NCI-H1048 (cell line): Measurements from ENCODE around the gene OGFR.
"Not testable (repeated sequence)": the region's sequence is repeated elsewhere in the genome, so short reads cannot be mapped to it uniquely, and the experiment has no call there.

Experiments used
- DNase-seq: peaks from one replicate; lab custom pipeline; 2025; lab: John Stamatoyannopoulos, UW

Gene OGFR

GRCh38 chr20:62839816-62840215 lies 35.2 kb downstream of the OGFR start:
- DNase-seq, result no peak

GRCh38 chr20:62840244-62841197 lies 35.9 kb downstream of the OGFR start:
- no peak for DNase-seq

GRCh38 chr20:62841705-62842212 lies 37.1 kb downstream of the OGFR start:
- no peak for DNase-seq

- no peak for DNase-seq
Observed at GRCh38 chr20:62843656-62844055, 39.0 kb downstream of the OGFR start.

- DNase-seq, result no peak
Observed at GRCh38 chr20:62844182-62844581, 39.5 kb downstream of the OGFR start.

GRCh38 chr20:62845416-62846160 lies 41.0 kb downstream of the OGFR start:
- no peak for DNase-seq

GRCh38 chr20:62846166-62846890 lies 41.7 kb downstream of the OGFR start:
- DNase-seq, result no peak

GRCh38 chr20:62848917-62849316 lies 44.3 kb downstream of the OGFR start:
- not testable (repeated sequence) for DNase-seq

GRCh38 chr20:62849431-62849830 lies 44.8 kb downstream of the OGFR start:
- DNase-seq, result no peak

- no peak for DNase-seq
Observed at GRCh38 chr20:62850333-62850974, 45.8 kb downstream of the OGFR start.

- no peak for DNase-seq
Observed at GRCh38 chr20:62852196-62852595, 47.6 kb downstream of the OGFR start.

GRCh38 chr20:62852841-62853240 lies 48.2 kb downstream of the OGFR start:
- DNase-seq, result no peak

GRCh38 chr20:62853304-62853703 lies 48.7 kb downstream of the OGFR start:
- DNase-seq, result not testable (repeated sequence)

- no peak for DNase-seq
Observed at GRCh38 chr20:62854121-62854520, 49.5 kb downstream of the OGFR start.

GRCh38 chr20:62855120-62855519 lies 50.5 kb downstream of the OGFR start:
- DNase-seq, result no peak

- no peak for DNase-seq
Observed at GRCh38 chr20:62856931-62857619, 52.4 kb downstream of the OGFR start.

- no peak for DNase-seq
Observed at GRCh38 chr20:62858058-62858830, 53.6 kb downstream of the OGFR start.

- no peak for DNase-seq
Observed at GRCh38 chr20:62859721-62860120, 55.1 kb downstream of the OGFR start.

GRCh38 chr20:62860391-62860923 lies 55.8 kb downstream of the OGFR start:
- no peak for DNase-seq
